GM18909 (cell line): ENCODE measurements around the gene DDHD1.
"Not testable (repeated sequence)": the region's sequence is repeated elsewhere in the genome, so short reads cannot be mapped to it uniquely, and the experiment has no call there.

ENCODE experiments used
- ATAC-seq: cut with Tn5 transposase; IDR thresholded peaks from one replicate; pipeline ENCODE4 v1.9.1; 2021; ENCODE audit warnings: mild to moderate bottlenecking; ENCODE audit not compliant: unreplicated experiment, poor library complexity

The DDHD1 gene

DNA sequence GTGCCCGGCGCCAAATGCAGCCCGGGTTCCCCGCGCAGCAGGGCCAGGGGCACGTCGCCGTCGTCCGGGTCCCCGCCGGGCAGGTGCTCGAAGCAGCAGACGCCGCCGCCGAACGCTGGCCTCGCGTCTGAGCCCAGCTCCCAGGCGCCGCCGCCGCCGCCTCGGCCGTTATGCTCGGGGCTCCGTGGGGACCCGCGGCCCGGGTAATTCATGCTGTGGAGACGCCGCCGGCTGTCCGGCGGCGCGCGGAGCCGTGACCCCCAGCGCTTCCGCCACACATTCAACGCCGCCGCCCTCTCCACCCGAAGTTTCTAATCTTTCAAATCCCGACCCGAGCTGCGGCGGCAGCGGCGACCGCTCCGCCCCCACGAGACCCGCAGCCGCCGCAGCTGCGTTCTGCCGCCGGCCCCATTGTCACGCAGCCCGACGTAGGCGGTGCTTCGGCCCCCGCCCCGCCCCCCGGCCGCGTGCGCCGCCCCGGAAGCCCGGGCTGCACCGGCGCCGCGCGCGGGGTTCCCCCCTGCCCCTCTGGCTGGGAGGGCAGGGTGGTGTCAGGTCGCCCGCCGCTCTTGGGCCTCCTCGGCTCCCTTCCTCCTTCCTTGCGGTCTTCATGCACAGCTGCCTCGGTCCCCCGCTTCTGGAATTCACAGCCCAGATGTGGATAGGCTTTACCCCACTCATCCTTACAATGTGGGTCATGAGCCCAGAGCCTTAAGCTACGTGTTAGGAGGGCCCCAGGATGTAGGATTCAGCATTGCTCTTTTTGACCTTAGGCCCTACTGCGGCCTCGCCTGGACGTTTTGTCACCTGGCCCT lies at the start of gene DDHD1:
Gene DDHD1 (minus strand): TSS at position 437 of the 815 bp plus-strand sequence. CDS start 225 bp downstream, at position 212.
- peak; percentile 74 for ATAC-seq

- ATAC-seq: no peak
These were observed 42.8 kb upstream of the DDHD1 start for GRCh38 chr14:53195949-53196348.

DNA sequence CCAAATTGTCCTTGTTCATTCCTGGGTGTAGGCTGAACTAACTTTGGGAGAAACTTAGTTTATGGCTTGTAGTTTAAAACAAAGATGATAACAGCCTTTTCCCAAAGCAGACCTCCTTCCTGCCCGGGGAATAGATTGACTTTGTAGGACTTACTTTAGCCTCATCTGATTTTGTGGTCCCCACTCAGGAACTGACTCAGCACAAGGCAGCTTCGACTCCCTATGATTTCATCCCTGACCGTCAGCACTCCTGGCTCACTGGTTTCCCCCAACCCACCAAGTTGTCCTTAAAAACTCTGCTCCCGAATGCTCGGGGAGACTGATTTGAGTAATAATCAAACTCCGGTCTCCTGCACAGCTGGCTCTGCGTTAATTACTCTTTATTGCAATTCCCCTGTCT lies 40.1 kb upstream of the DDHD1 start:
- no peak for ATAC-seq

DNA sequence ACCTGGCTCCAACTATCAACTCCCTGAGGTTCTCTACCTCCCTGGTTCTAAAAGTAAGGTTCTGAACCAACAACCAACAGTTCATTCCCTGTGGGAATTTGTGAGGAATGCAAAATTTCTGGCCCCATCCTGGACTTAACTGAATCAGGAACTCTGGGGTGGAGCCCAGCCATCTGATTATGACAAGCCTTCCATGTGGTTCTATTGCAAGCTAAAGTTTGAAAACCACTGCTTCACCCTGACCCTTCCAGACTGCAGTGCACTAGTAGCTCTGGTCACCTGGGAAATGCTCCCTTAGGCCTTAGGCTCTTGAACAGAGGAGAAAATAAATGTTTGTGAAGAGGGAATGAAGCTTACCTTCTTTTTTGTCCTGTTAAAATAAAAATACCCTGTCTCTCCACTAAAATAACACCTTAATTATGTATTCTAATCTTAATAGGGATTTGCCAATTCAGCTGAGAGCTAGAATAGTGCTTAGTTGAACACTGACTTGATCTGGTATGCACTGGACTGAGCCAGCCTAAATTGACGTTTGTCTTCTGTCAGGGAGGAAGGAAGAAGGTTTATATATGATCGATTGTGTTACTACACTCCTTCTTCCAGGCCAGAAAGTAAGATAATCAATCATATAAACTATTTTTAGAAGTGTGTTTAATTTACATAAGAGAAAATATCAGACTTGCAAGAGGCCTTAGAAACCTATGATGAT lies 39.1 kb upstream of the DDHD1 start:
- ATAC-seq: no peak

GRCh38 chr14:53190938-53191337 lies 37.8 kb upstream of the DDHD1 start:
- no peak for ATAC-seq

DNA sequence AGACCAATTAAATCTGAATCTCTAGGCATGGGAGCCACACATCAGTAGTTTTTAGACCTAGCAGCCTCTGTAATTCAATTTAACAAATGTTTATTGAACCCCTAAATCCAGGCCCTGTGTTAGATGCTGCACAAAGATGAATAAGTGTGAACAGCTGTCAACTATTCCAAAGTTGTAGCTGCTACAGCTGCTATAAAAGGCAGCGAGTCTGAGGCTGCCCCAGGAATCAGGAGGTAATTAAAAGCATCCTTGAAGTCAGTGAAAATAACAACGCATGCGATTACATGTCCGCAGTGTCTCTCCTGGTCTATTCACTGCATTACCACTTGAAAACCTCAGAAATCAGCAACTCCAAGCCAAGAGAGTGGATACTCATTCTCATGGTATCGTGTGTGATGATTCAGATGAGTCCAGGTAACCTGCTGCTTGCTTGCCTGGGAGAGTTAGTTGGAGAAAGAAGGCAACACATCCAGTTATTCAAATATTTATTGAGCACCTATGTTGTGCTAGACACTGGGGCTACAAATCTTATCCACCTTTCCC lies 34.9 kb upstream of the DDHD1 start:
- no peak for ATAC-seq

GRCh38 chr14:53186532-53186931 lies 33.4 kb upstream of the DDHD1 start:
- ATAC-seq: no peak

DNA sequence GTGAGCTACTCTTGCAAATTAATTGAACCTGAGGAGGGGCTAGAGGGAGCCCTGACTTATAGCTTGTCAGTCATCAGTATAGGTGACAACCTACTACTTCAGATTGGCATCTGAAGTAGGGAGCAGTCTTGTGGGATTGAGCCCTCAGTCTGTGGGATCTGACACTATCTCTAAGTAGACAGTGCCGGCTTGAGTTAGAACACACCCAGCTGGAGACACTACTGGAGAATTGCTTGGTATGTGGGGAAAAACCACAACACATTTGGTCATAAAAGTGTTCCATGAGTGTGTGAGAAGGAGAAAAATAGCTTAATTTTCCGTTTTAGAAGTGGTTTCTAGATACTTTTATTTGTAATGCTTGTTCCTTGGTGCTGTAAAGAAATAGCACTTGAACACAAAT lies 30.5 kb upstream of the DDHD1 start:
- ATAC-seq: no peak

GRCh38 chr14:53183056-53183455 lies 29.9 kb upstream of the DDHD1 start:
- no peak for ATAC-seq

- not testable (repeated sequence) for ATAC-seq
These were observed 28.4 kb upstream of the DDHD1 start for GRCh38 chr14:53181463-53182081.

GRCh38 chr14:53180272-53181221 lies 27.4 kb upstream of the DDHD1 start:
- ATAC-seq: no peak

DNA sequence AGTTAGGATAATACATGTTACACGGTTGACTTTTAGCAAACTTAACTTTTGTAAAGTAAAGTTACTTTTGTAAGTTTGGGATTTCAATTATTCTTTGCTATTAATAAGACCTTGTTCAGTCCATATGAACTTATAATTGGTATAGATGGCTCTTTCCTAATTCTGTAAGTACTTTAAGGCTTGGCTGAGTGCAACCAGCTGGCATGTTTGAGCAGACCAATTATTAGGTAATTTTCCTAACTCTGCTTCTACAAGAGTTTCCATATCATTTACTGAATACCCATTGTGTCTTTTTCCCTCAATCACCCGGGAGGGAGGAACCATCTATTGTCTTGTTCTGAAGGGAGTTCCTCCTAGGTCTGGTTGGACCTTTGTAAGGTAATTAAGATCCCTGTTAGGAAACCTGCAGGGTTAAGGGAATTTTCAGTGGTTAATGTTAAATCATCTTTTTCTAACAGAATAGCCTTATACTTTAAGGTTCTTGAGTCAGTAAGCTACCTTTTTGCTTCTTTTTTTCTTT lies 26.4 kb upstream of the DDHD1 start:
- ATAC-seq: not testable (repeated sequence)

DNA sequence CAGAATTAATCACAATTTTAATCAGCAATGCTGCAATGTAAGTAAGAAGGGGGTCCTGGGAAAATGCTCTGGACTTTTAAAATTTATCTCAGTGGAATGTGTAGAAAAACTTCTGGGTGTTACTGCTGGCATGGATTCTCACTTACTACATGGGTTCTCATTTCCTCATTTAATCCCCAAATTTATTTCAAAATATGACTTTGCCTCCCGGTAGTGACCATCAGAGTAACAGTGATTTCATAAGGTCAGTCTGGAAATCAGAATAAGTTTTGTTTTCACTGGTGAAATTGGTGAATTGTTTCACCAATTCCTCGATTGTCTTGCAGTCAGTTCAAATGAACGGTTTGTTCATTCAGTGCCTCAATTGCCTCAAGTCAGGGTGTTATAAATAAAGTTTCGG lies 22.3 kb upstream of the DDHD1 start:
- no peak for ATAC-seq

- ATAC-seq: no peak
These were observed 21.8 kb upstream of the DDHD1 start for GRCh38 chr14:53174918-53175317.

- ATAC-seq: no peak
These were observed 15.7 kb upstream of the DDHD1 start for GRCh38 chr14:53168786-53169185.

- ATAC-seq: no peak
These were observed 14.6 kb upstream of the DDHD1 start for GRCh38 chr14:53167602-53168328.

- no peak for ATAC-seq
These were observed 8.8 kb upstream of the DDHD1 start for GRCh38 chr14:53161758-53162435.

DNA sequence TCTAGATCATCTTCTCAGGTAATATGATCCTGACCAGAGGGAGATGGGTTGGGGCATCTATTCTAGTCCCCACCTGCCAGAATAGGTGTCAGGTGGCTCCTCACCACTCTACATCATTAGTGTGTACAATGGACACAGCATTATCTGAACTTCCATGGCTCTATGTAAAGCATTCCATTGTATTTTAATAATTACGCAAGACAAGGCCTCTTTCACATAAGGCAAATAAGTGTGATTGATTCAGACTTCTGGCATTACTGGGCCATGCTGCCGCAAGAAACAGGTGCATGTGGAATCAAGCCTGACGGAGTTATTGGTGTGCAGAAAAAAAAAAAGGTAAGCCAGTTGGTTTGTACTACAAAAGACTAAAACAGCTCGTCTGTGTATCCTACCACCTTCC lies 3.1 kb upstream of the DDHD1 start:
- no peak for ATAC-seq
